GM23248 (cell line): Measurements from ENCODE around the gene TUBB8B. TPM values are rescaled to one million over a fixed set of nuclear protein-coding genes. Genes with fewer than 3 reads are reported as not detected.
"Not testable (repeated sequence)": the region's sequence is repeated elsewhere in the genome, so short reads cannot be mapped to it uniquely, and the experiment has no call there.

ENCODE experiments used
- DNase-seq: peaks from one replicate; pipeline ENCODE4 v3.0.0-alpha.2; 2015
- H2AFZ ChIP-seq: fragments of 200-600 bp; sonication (generic); 2 replicates; pipeline ENCODE4 v1.6.1; 2016; ENCODE audit warnings: antibody characterized with exemption
- H3F3A ChIP-seq: fragments of 200-600 bp; sonication (generic); 2 replicates; pipeline ENCODE4 v1.6.1; 2016; ENCODE audit warnings: mild to moderate bottlenecking, antibody characterized with exemption, mixed run types; ENCODE audit not compliant: insufficient read depth
- H3K27ac ChIP-seq: fragments of 200-600 bp; sonication (generic); 2 replicates; pipeline ENCODE4 v1.5.1; 2016; ENCODE audit warnings: mild to moderate bottlenecking
- H3K27me3 ChIP-seq: fragments of 200-600 bp; sonication (generic); replicated peaks from 2 replicates; pipeline ENCODE4 v1.6.1; 2016; ENCODE audit warnings: mild to moderate bottlenecking; ENCODE audit not compliant: insufficient read depth
- H3K36me3 ChIP-seq: fragments of 200-600 bp; sonication (generic); 2 replicates; pipeline ENCODE4 v1.6.1; 2016; ENCODE audit warnings: low read depth, mild to moderate bottlenecking
- H3K4me1 ChIP-seq: fragments of 200-600 bp; sonication (generic); 2 replicates; pipeline ENCODE4 v1.6.1; 2016; ENCODE audit warnings: mild to moderate bottlenecking; ENCODE audit not compliant: insufficient read depth
- H3K4me2 ChIP-seq: fragments of 200-600 bp; sonication (generic); one replicate; pipeline ENCODE4 v1.6.1; 2016; ENCODE audit warnings: mild to moderate bottlenecking; ENCODE audit not compliant: unreplicated experiment
- H3K4me3 ChIP-seq: fragments of 200-600 bp; sonication (generic); 2 replicates; pipeline ENCODE4 v1.5.1; 2016; ENCODE audit warnings: mild to moderate bottlenecking
- H3K79me2 ChIP-seq: fragments of 200-600 bp; sonication (generic); 2 replicates; pipeline ENCODE4 v1.6.1; 2016; ENCODE audit warnings: mild to moderate bottlenecking; ENCODE audit not compliant: insufficient read depth
- H3K9ac ChIP-seq: fragments of 200-600 bp; sonication (generic); 2 replicates; pipeline ENCODE4 v1.6.1; 2016; ENCODE audit warnings: mild to moderate bottlenecking
- H3K9me2 ChIP-seq: fragments of 200-600 bp; sonication (generic); 2 replicates; pipeline ENCODE4 v1.6.1; 2016; ENCODE audit warnings: mixed run types, mild to moderate bottlenecking, moderate library complexity; ENCODE audit not compliant: insufficient read depth
- H3K9me3 ChIP-seq: fragments of 200-600 bp; sonication (generic); one replicate; pipeline ENCODE4 v1.6.1; 2017; ENCODE audit warnings: low read depth
- H4K20me1 ChIP-seq: fragments of 200-600 bp; sonication (generic); 2 replicates; pipeline ENCODE4 v1.6.0; 2016; ENCODE audit not compliant: insufficient read depth
- WGBS, 2 experiments: methylation state at CpG; one replicate each; pipeline ENCODE4 v1.1.6; 2015 to 2017; ENCODE audit warnings: low lambda C conversion rate in 2 of 2, low coverage in 1 of 2; ENCODE audit errors: missing lambda C conversion rate in 2 of 2; 5-methylcytosine and 5-hydroxymethylcytosine counted together
- in situ Hi-C: fragments of 300-500 bp; cut with MboI; formaldehyde crosslinking; loops from 2 replicates; pipeline ENCODE4 v1.15.0; 2020
- polyA plus RNA-seq: library from polyadenylated mRNA; unstranded; fragments of >200 nt; fragmentation: Nextera tagmentation; extraction: Ambion mirVana; gene quantifications from 2 replicates; pipeline ENCODE4 v1.2.1, GENCODE V29; 2016
- small RNA-seq: library from RNA; depleted of rRNA; stranded (forward); fragments of <200 nt; gene quantifications from one replicate; pipeline ENCODE3, GENCODE V24; 2014; ENCODE audit warnings: low read depth, low replicate concordance
- total RNA-seq: library from RNA; depleted of rRNA; stranded (reverse); fragments of >200 nt; shearing (Covaris generic); gene quantifications from 2 replicates; pipeline ENCODE4 v1.2.3, GENCODE V29; 2014; rRNA removed

Gene TUBB8B
- total and polyA plus RNA-seq, 2 experiments from 2014 or later, result not detected

DNA sequence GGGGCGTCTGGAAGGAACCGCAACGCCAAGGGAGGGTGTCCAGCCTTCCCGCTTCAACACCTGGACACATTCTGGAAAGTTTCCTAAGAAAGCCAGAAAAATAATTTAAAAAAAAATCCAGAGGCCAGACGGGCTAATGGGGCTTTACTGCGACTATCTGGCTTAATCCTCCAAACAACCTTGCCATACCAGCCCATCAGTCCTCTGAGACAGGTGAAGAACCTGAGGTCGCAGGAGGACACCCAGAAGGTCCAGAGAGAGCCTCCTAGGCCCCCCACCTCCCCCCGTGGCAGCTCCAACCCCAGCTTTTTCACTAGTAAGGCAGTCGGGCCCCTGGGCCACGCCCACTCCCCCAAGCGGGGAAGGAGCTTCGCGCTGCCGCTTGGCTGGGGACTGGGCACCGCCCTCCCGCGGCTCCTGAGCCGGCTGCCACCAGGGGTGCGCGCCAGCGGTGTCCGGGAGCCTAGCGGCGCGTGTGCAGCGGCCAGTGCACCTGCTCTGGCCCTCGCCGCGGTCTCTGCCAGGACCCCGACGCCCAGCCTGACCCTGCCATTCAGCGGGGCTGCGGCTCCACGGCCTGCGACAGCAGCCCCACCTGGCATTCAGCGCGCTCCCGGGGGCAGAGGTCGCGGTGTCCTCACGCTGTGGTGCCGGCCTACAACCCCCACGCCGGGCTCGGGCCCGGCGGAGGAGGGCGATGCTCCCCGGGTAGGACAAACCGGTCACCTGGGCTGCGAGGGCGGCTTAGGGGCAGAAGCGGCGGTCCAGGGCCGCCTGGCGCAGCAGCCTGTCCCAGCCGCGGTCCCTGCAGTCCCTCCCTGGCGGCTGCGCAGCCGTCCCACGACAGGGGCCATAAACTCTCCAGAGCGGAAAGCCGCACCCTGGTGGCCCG, 37.8 kb downstream of the TUBB8B start:
- H3K27me3 ChIP-seq, H3K4me2 ChIP-seq, H3K4me1 ChIP-seq, H4K20me1 ChIP-seq, H3K27ac ChIP-seq, DNase-seq, in situ Hi-C loops, H3K36me3 ChIP-seq, H3K9me2 ChIP-seq, H3K79me2 ChIP-seq, H3K9me3 ChIP-seq, H3F3A ChIP-seq, H2AFZ ChIP-seq, H3K4me3 ChIP-seq, H3K9ac ChIP-seq: not testable (repeated sequence)
- WGBS, 2 experiments, result 86 to 91% methylated on average over 15 to 22 of the region's 65 CpGs

DNA sequence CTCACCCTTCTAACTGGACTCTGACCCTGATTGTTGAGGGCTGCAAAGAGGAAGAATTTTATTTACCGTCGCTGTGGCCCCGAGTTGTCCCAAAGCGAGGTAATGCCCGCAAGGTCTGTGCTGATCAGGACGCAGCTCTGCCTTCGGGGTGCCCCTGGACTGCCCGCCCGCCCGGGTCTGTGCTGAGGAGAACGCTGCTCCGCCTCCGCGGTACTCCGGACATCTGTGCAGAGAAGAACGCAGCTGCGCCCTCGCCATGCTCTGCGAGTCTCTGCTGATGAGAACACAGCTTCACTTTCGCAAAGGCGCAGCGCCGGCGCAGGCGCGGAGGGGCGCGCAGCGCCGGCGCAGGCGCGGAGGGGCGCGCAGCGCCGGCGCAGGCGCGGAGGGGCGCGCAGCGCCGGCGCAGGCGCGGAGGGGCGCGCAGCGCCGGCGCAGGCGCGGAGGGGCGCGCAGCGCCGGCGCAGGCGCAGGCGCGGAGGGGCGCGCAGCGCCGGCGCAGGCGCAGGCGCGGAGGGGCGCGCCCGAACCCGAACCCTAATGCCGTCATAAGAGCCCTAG, 38.7 kb downstream of the TUBB8B start:
- H3K9ac ChIP-seq, H3K79me2 ChIP-seq, in situ Hi-C loops, DNase-seq, H3K9me3 ChIP-seq, H4K20me1 ChIP-seq, H3K27ac ChIP-seq, H3K4me3 ChIP-seq, H3K36me3 ChIP-seq, H3K9me2 ChIP-seq, H3K4me1 ChIP-seq, H3K27me3 ChIP-seq, H2AFZ ChIP-seq, H3F3A ChIP-seq, H3K4me2 ChIP-seq: not testable (repeated sequence)
- 83 to 85% methylated on average over 29 to 55 of the region's 75 CpGs for WGBS, 2 experiments

DNA sequence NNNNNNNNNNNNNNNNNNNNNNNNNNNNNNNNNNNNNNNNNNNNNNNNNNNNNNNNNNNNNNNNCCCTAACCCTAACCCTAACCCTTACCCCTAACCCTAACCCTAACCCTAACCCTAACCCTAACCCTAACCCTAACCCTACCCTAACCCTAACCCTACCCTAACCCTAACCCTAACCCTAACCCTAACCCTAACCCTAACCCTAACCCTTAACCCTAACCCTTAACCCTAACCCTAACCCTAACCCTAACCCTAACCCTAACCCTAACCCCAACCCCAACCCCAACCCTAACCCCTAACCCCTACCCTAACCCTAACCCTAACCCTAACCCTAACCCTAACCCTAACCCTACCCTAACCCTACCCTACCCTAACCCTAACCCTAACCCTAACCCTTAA, 39.5 kb downstream of the TUBB8B start:
- H3K27ac ChIP-seq, H3K36me3 ChIP-seq, H2AFZ ChIP-seq, H3K4me1 ChIP-seq, H3K9me2 ChIP-seq, H3K9ac ChIP-seq, H4K20me1 ChIP-seq, in situ Hi-C loops, H3K4me3 ChIP-seq, H3K9me3 ChIP-seq, H3K79me2 ChIP-seq, DNase-seq, H3K4me2 ChIP-seq, H3K27me3 ChIP-seq, H3F3A ChIP-seq: not testable (repeated sequence)

Small RNA genes lying within 50 kb of the gene (small RNA-seq; reads per million reads assigned to genes)
- gene AP001005.2, result not detected

Other genes with a start within 250 kb of the TUBB8B start
- gene USP14, start 108.9 kb upstream of the TUBB8B start, total RNA-seq, result 13.9 and 16.1 TPM in 2 replicates
- 94.8 and 96.9 TPM in 2 replicates for gene USP14, start 108.9 kb upstream of the TUBB8B start, polyA plus RNA-seq
- gene THOC1, start 218.4 kb upstream of the TUBB8B start, total RNA-seq, result 26.8 and 28.3 TPM in 2 replicates
- gene THOC1, start 218.4 kb upstream of the TUBB8B start, polyA plus RNA-seq, result 23.2 and 23.3 TPM in 2 replicates